IPS DF 6.9 (cell line): ENCODE measurements around the gene AP2B1.
"Not testable (repeated sequence)": the region's sequence is repeated elsewhere in the genome, so short reads cannot be mapped to it uniquely, and the experiment has no call there.

Experiments
- DNase-seq: peaks from one replicate; pipeline ENCODE4 v3.0.0-alpha.2; 2013; ENCODE audit warnings: low read depth, low spot score
- H3K27ac ChIP-seq: one replicate; pipeline ENCODE4 v1.5.1; 2013; ENCODE audit warnings: low read length, control low read depth
- H3K27me3 ChIP-seq: 2 replicates; pipeline ENCODE4 v1.6.1; 2013; ENCODE audit warnings: mild to moderate bottlenecking, low read length; ENCODE audit not compliant: control insufficient read depth, insufficient read depth
- H3K36me3 ChIP-seq: 2 replicates; pipeline ENCODE4 v1.6.1; 2013; ENCODE audit warnings: low read length; ENCODE audit not compliant: control insufficient read depth, insufficient read depth
- H3K4me1 ChIP-seq: 2 replicates; pipeline ENCODE4 v1.6.1; 2013; ENCODE audit warnings: low read length; ENCODE audit not compliant: control insufficient read depth, insufficient read depth
- H3K4me3 ChIP-seq: 2 replicates; pipeline ENCODE4 v1.5.1; 2013; ENCODE audit warnings: mild to moderate bottlenecking, low read length
- H3K9me3 ChIP-seq: 2 replicates; pipeline ENCODE4 v1.6.1; 2013; ENCODE audit warnings: low read length, inconsistent platforms; ENCODE audit not compliant: control insufficient read depth, insufficient read depth
- WGBS: extraction: QIAGEN DNeasy Blood & Tissue Kit; methylation state at CpG from one replicate; pipeline ENCODE4 v1.1.7; 2013; ENCODE audit warnings: mixed read lengths, missing lambda C conversion rate; ENCODE audit not compliant: insufficient read length, insufficient coverage; 5-methylcytosine and 5-hydroxymethylcytosine counted together

The AP2B1 gene

GRCh38 chr17:35548978-35549377 lies 38.1 kb upstream of the AP2B1 start:
- H3K9me3 ChIP-seq, result no peaks in the 10 kb centered on the region
- no peak for DNase-seq
- H3K4me3 ChIP-seq, result no peak overlapping the region
- no peak overlapping the region for H3K27ac ChIP-seq
- no peaks in the 10 kb centered on the region for H3K4me1 ChIP-seq
- H3K36me3 ChIP-seq, result no peaks in the 10 kb centered on the region
- no peaks in the 10 kb centered on the region for H3K27me3 ChIP-seq
- WGBS, result no CpG with 5 or more reads among the region's 1 CpG

GRCh38 chr17:35553310-35553709 lies 33.8 kb upstream of the AP2B1 start:
- DNase-seq, result no peak
- no peak overlapping the region for H3K4me3 ChIP-seq
- H3K9me3 ChIP-seq, result no peaks in the 10 kb centered on the region
- H3K27ac ChIP-seq, result no peak overlapping the region
- H3K36me3 ChIP-seq, result no peaks in the 10 kb centered on the region
- H3K4me1 ChIP-seq, result no peaks in the 10 kb centered on the region
- WGBS, result no CpG with 5 or more reads among the region's 4 CpGs
- H3K27me3 ChIP-seq, result no peaks in the 10 kb centered on the region

- Histone ChIP-seq H3K27ac (no peak overlapping the region), H3K36me3 (no peaks in the 10 kb centered on the region), H3K4me1 (no peaks in the 10 kb centered on the region), H3K9me3 (no peaks in the 10 kb centered on the region), H3K4me3 (no peak overlapping the region), H3K27me3 (no peaks in the 10 kb centered on the region)
- no peak for DNase-seq
- WGBS, result no CpG with 5 or more reads among the region's 5 CpGs
Observed at GRCh38 chr17:35554668-35555067, 32.5 kb upstream of the AP2B1 start.

GRCh38 chr17:35555691-35556090 lies 31.4 kb upstream of the AP2B1 start:
- Histone ChIP-seq H3K27ac (no peak overlapping the region), H3K4me1 (no peaks in the 10 kb centered on the region), H3K9me3 (no peaks in the 10 kb centered on the region), H3K4me3 (no peak overlapping the region), H3K36me3 (no peaks in the 10 kb centered on the region), H3K27me3 (no peaks in the 10 kb centered on the region)
- WGBS, result no CpG with 5 or more reads among the region's 5 CpGs
- DNase-seq, result no peak

GRCh38 chr17:35557353-35557752 lies 29.8 kb upstream of the AP2B1 start:
- Histone ChIP-seq H3K27me3 (no peaks in the 10 kb centered on the region), H3K27ac (no peak overlapping the region)
- no peak for DNase-seq

GRCh38 chr17:35559495-35560210 lies 27.5 kb upstream of the AP2B1 start:
- no peaks in the 10 kb centered on the region for H3K27me3 ChIP-seq
- no peaks in the 10 kb centered on the region for H3K9me3 ChIP-seq
- no peaks in the 10 kb centered on the region for H3K36me3 ChIP-seq
- no CpG with 5 or more reads among the region's 2 CpGs for WGBS
- H3K4me3 ChIP-seq, result no peak overlapping the region
- DNase-seq, result no peak
- no peaks in the 10 kb centered on the region for H3K4me1 ChIP-seq
- no peak overlapping the region for H3K27ac ChIP-seq

More at GRCh38 chr17:35557353-35557752, 29.8 kb upstream of the AP2B1 start:
- H3K4me1 ChIP-seq, result no peaks in the 10 kb centered on the region
- no peaks in the 10 kb centered on the region for H3K9me3 ChIP-seq
- H3K4me3 ChIP-seq, result no peak overlapping the region
- WGBS, result no CpG with 5 or more reads among the region's 3 CpGs
- H3K36me3 ChIP-seq, result no peaks in the 10 kb centered on the region

GRCh38 chr17:35560703-35561102 lies 26.4 kb upstream of the AP2B1 start, which contains the start of gene SLFN14:
Gene SLFN14 (minus strand): TSS chr17:35560819. CDS start chr17:35558062, 2,757 bp downstream.
- H3K27me3 ChIP-seq, result no peaks in the 10 kb centered on the region
- H3K9me3 ChIP-seq, result no peaks in the 10 kb centered on the region
- WGBS, result no CpG with 5 or more reads among the region's 3 CpGs
- no peak within 1 kb of the TSS for H3K27ac ChIP-seq
- H3K36me3 ChIP-seq, result no peaks in the 10 kb centered on the region
- DNase-seq, result no peak
- H3K4me1 ChIP-seq, result no peaks in the 10 kb centered on the region
- no peak within 1 kb of the TSS for H3K4me3 ChIP-seq

GRCh38 chr17:35563181-35563580 lies 23.9 kb upstream of the AP2B1 start:
- not testable (repeated sequence) for H3K4me1 ChIP-seq, H3K36me3 ChIP-seq, H3K9me3 ChIP-seq, H3K27me3 ChIP-seq, H3K27ac ChIP-seq, DNase-seq, H3K4me3 ChIP-seq
- WGBS, result no CpG with 5 or more reads among the region's 16 CpGs

- no peaks in the 10 kb centered on the region for H3K4me1 ChIP-seq
- H3K36me3 ChIP-seq, result no peaks in the 10 kb centered on the region
- no peak overlapping the region; the same call in 1 of the 2 replicates for H3K4me3 ChIP-seq
- no peak overlapping the region for H3K27ac ChIP-seq
- DNase-seq, result no peak
- 100% methylated on average over 1 of the region's 11 CpGs for WGBS
- no peaks in the 10 kb centered on the region for H3K27me3 ChIP-seq
- no peaks in the 10 kb centered on the region for H3K9me3 ChIP-seq
Observed at GRCh38 chr17:35566968-35567367, 20.2 kb upstream of the AP2B1 start.

- no peak for DNase-seq
- H3K27ac ChIP-seq, result no peak overlapping the region
- H3K4me1 ChIP-seq, result no peaks in the 10 kb centered on the region
- H3K9me3 ChIP-seq, result no peaks in the 10 kb centered on the region
- WGBS, result 100% methylated on average over 1 of the region's 15 CpGs
- H3K4me3 ChIP-seq, result peak overlapping the region; percentile 84; the same call in 1 of the 2 replicates
- H3K36me3 ChIP-seq, result no peaks in the 10 kb centered on the region
- no peaks in the 10 kb centered on the region for H3K27me3 ChIP-seq
Observed at GRCh38 chr17:35568561-35568960, 18.6 kb upstream of the AP2B1 start.

GRCh38 chr17:35569405-35569804 lies 17.7 kb upstream of the AP2B1 start:
- WGBS, result no CpG with 5 or more reads among the region's 2 CpGs
- Histone ChIP-seq H3K9me3 (no peaks in the 10 kb centered on the region), H3K27ac (no peak overlapping the region), H3K4me3 (no peak overlapping the region), H3K36me3 (no peaks in the 10 kb centered on the region), H3K4me1 (no peaks in the 10 kb centered on the region), H3K27me3 (no peaks in the 10 kb centered on the region)
- DNase-seq, result no peak
